ENCODE data around the gene CRNN.

CRNN gene

DNA sequence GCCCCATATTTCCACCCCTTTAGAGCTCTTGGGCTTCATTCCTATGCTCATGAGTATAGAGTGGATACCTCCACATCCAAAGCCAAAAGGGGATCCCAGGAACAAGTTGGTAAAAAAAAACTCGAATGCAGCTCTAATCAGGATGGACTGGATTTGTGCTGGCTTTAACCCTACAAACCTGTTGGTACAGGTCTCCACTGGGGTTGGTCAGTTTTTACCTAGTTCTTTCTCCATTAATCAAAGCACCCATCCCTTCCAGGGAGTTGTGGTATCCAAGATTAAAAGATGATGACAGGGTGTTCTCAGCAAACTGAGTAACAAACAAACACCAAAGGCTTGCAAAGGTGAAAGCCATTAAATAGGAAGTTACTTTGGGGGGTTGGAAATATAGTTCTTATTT, 5.9 kb upstream of the CRNN start:
- DNase-seq = no peak

GRCh38 chr1:152415454-152416227, 1.6 kb upstream of the CRNN start:
- DNase-seq = no peak

DNA sequence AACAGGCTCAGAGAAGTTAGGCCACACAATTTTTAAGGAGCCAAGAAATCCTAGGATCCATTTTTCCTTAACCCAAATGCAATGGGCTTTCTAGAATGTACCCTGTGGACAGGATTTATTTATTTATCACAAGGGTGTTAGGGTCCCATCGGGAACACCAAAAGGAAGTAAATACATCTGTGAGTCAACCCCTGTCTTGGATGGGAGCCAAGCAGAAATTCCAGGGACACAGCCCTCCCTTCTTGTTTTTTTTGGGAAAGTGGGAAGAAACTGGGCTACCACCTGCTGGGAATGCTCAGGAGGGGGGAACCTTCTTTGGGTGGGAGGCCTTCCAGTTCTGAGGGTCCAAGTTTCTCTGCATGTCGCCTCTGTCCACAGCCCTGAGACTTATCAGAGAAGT, 1.3 kb downstream of the CRNN start:
- DNase-seq = no peak

DNA sequence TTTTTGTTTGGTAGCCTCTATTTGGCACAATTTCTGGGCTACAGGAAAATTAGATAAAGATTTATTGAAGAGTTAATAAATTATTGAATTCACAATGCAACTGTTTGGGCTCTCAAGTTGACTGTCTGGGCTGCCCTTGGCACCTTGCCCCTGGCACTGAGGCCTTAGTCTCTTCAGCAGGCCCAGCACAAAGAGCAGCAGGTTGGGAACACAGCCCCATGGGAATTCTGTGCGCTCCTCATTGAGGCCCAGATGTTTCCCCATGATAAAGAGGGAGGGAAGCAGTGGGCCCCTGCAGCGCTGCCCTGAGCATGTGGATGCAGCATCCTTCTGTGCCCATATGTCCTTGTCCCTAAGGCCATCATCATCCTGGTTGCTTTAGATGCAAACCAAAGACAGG, 2.9 kb downstream of the CRNN start:
- no peak for DNase-seq

GRCh38 chr1:152410599-152410998, 3.5 kb downstream of the CRNN start:
- DNase-seq = no peak

GRCh38 chr1:152410028-152410427, 4.0 kb downstream of the CRNN start:
- DNase-seq = no peak

DNA sequence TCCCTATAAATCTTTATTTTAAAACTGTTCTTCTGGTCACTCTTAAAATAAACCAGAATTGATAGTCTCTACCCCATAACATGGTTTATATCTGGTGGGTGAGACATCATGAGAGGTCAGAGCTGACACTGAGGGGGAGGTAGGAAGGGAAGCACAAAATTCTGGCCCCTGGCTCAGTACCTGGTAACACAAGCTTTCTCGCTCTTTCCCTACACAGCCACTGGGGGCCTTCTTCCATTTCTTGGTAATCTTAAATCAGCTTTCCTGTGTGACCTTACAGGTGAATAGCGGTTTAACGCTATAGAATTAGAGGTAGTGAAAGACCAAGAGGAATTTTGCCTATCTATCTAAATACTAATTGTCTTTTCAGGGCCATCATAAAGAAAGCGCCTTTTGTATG, 5.4 kb downstream of the CRNN start:
- DNase-seq = no peak

DNA sequence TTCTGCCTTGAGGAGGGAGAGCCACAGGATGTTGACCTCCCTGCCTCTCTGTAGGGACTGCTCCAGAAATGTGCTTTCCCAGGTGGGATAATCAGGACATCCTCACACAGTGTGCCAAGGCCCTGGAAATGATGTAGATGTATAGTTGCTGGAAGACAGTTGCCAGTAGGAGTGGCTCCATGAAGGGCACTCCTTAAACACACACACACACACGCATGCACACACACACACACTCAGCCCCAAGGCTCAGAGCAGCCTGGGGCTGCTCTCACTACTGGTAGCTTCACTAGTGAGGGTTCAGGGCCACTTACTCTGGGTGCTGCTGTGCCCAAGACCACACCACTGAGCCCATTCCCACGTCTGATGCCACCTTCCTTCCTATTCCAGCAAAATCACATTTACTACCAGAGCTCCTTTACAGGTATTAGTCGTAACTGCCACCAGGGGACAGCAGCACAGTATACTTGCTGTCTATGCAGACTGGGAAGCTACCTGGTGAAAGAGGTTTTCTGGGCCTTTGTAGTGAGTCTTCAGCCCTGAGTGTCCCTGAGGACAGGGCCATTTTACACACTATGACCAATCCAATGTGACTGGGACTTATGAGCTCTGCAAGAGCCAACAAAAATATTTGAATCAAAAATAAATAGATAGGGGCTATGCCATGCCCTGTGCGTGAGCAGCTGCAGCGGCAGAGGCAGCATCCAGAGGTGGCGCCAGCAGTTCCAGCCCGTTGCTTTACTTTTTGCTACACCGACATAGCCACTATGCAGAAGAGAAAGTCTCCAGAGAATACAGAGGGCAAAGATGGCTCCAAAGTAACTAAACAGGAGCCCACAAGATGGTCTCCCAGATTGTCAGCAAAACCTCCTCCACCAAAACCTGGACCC, 15.0 kb downstream of the CRNN start:
- DNase-seq = no peak

- no peak for DNase-seq
Observed at GRCh38 chr1:152397474-152397873, 16.6 kb downstream of the CRNN start.

DNA sequence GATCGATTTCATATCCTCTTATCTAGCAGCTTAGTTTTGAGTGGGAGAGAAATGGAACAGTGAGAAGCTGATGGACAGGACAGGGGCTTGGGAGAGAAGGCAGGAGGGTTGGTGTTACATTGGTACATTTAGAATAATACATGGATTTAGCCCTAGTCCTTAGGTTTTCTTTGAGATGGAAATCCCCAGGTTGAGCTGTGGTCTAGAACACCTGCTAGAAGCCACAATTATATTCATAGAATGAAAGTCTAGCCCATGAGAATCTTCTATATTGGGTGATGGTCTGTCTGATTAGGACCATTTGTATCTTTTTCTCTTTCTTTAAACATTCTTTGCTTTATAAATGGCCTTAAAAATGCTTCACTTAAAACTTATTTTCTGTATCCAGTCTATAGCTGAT, 19.9 kb downstream of the CRNN start:
- no peak for DNase-seq

- DNase-seq = no peak
Observed at GRCh38 chr1:152392909-152393308, 21.2 kb downstream of the CRNN start.

DNA sequence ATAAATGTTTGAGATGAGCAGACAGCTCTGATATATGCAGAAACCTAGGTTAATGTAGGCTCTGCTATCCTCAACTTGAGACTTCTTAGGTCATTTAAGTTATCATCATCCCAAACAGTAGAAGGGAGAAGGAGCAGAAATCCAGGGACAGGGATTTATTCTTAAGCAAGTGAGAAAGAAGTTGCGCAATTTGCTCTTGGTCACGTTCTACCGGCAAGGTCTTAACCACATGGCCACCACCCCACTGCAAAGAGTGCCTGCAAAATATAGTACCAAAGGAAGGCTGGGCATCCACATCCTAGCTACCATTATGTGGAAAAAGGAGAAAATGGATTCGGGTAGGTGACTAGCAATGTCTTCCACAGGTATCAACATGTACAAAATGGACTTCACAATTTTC, 25.2 kb downstream of the CRNN start:
- no peak for DNase-seq

DNA sequence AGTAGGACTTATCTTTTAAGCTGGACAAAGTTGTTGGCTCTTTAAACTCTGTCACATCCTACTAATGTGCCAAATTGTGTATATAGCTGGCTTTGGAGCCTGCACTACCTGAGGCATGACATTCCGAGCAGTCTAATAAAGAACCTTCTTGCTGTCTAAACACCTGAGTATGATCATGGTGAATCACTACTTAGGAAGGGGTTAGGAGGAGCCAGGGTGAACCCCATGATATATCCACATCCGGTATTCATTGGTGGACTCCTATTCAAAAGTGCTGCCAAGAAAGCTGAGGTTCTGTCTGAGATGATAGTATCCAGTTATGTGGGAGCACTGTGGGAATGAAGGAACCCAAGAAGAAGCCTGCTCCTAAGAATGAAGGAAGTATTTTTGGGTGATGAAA, 27.1 kb downstream of the CRNN start:
- DNase-seq = no peak

- DNase-seq = no peak
Observed at GRCh38 chr1:152380932-152381331, 33.1 kb downstream of the CRNN start.

GRCh38 chr1:152374451-152374850, 39.6 kb downstream of the CRNN start:
- no peak for DNase-seq

GRCh38 chr1:152372672-152373071, 41.4 kb downstream of the CRNN start:
- no peak for DNase-seq

DNA sequence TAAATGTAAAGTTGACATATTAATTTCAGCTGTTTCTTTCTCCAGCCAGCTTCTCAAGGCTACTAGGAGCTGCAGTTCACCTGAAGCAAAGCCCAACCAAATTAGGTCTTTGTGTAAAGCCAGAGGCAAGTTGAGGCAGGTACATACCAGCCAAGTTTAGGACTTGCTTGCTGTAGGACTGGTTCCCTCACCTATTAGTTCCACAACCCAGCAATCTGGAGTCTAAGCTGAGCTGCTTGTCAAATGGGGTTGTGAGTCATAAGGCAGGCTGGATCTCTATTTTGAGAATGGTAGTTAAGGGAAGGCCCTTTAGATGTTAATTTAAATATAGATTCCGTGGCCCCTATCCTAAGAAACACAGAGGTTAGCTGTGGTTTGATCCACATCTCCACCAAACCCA, 46.6 kb downstream of the CRNN start:
- DNase-seq = no peak

- DNase-seq = no peak
Observed at GRCh38 chr1:152359906-152360305, 54.2 kb downstream of the CRNN start, which contains the start of gene FLG2. Gene FLG2 (minus strand): TSS chr1:152360006. CDS start chr1:152358884, 1,122 bp downstream.

All from hypothalamus (tissue), 51 donors.